ENCODE results near the gene WNK1. TPM values are rescaled to one million over a fixed set of nuclear protein-coding genes. Genes with fewer than 3 reads are reported as not detected.

WNK1 gene
- total RNA-seq, 4 donors from 2014 or later = 168 to 223 (median 204) TPM

DNA sequence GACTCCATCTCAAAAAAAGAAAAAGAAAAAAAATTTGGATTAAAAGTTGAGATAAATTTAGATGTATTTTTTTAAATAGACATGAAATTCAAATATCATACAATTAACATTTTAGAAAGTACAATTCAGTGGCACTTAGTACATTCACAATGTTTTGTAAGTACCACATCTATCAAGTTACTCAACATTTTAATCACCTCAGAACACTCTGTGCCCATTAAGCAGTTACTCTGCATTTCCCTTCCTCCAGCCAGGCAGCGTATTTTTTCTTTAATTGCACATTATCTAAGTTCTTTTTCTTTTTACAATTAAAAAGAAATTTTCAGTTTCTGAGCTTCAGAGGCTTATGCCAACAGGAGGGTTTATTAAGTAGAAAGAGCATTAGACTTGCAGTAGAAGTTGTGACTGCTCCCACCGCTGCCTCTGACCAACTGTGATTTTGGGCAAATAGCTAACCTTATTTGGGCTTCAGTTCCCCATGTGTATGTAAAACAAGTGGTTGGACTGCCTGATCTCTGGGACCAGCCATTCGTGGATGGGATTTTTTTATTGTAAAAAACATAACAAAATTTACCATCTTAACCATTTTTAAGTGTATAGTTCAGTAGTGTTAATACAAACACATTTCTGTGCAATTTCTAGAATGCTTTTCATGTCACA lies 65.7 kb downstream of the WNK1 start:
- DNase-seq (no peak), ATAC-seq (peak; percentile 69 to 89)
- Histone ChIP-seq H3K27me3 (no peaks in the 10 kb centered on the region), H3K4me3 (no peak overlapping the region), H3K9me3 (no peaks in the 10 kb centered on the region), H3K4me1 (peaks cover 31 to 45% of the 10 kb centered on the region in 2 donors), H3K27ac (peak overlapping the region; percentile 70 to 83 (median 78)), H3K36me3 (peaks cover 0 to 2% of the 10 kb centered on the region in 2 donors)
- intact Hi-C loops (cut with DNase I; ENCODE audit: low total_unique reads) (loop anchor here (2.0 to 5.0 kb wide), 2 partner anchors 39 to 51 kb away; no protein-coding TSS in a partner anchor), in situ Hi-C loops (cut with MboI; ENCODE audit: low sequenced_read_pairs in 4 of 4) (loop anchor here in 3 of 4 donors (10.0 kb wide), 3 partner anchors 63 to 243 kb away; partner anchors contain the start of gene WNK1 (in 1 of the 3))
- no peak for TF ChIP-seq POLR2A (IDR thresholded peaks at IDR 0.05)
- TF ChIP-seq, protein P1, sequence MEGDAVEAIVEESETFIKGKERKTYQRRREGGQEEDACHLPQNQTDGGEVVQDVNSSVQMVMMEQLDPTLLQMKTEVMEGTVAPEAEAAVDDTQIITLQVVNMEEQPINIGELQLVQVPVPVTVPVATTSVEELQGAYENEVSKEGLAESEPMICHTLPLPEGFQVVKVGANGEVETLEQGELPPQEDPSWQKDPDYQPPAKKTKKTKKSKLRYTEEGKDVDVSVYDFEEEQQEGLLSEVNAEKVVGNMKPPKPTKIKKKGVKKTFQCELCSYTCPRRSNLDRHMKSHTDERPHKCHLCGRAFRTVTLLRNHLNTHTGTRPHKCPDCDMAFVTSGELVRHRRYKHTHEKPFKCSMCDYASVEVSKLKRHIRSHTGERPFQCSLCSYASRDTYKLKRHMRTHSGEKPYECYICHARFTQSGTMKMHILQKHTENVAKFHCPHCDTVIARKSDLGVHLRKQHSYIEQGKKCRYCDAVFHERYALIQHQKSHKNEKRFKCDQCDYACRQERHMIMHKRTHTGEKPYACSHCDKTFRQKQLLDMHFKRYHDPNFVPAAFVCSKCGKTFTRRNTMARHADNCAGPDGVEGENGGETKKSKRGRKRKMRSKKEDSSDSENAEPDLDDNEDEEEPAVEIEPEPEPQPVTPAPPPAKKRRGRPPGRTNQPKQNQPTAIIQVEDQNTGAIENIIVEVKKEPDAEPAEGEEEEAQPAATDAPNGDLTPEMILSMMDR (IDR thresholded peaks at IDR 0.05 in 4 of 5, conservative IDR thresholded peaks at IDR 0.05 in 1 of 5) = no peak

DNA sequence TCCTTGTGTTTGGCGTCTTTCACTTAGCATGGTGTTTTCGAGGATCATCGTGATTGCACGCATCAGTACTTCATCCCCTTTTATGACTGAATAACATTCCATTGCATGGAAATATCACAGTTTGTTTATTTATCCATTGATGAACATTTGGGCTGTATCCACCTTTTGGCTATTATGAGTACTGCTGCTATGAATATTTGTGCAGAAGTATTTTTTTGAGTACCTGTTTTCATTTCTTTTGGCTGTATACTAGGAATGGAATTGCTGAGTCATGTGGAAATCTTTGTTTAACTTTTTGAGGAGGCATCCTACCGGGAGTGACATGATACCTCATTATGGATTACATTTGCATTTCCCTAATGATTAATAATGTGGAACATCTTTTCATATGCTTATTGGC lies 66.4 kb downstream of the WNK1 start:
- Histone ChIP-seq H3K4me1 (peaks cover 28 to 45% of the 10 kb centered on the region in 2 donors), H3K36me3 (peaks cover 0 to 7% of the 10 kb centered on the region in 2 donors), H3K4me3 (no peak overlapping the region), H3K9me3 (no peaks in the 10 kb centered on the region), H3K27ac (peak overlapping the region; percentile 70 to 83 (median 78)), H3K27me3 (no peaks in the 10 kb centered on the region)
- in situ Hi-C loops (cut with MboI; ENCODE audit: low sequenced_read_pairs in 4 of 4) = loop anchor here in 3 of 4 donors (10.0 kb wide), 3 partner anchors 64 to 244 kb away; partner anchors contain the start of gene WNK1 (in 1 of the 3)
- DNase-seq (no peak), ATAC-seq (no peak)
- intact Hi-C loops (cut with DNase I; ENCODE audit: low total_unique reads) = loop anchor here (5.0 kb wide), 1 partner anchor 39 kb away; no protein-coding TSS in a partner anchor
- TF ChIP-seq, protein P1 (IDR thresholded peaks at IDR 0.05 in 4 of 5, conservative IDR thresholded peaks at IDR 0.05 in 1 of 5) = peak in 2 of 5 experiments; percentile 22 to 35
- no peak for TF ChIP-seq POLR2A (IDR thresholded peaks at IDR 0.05)

DNA sequence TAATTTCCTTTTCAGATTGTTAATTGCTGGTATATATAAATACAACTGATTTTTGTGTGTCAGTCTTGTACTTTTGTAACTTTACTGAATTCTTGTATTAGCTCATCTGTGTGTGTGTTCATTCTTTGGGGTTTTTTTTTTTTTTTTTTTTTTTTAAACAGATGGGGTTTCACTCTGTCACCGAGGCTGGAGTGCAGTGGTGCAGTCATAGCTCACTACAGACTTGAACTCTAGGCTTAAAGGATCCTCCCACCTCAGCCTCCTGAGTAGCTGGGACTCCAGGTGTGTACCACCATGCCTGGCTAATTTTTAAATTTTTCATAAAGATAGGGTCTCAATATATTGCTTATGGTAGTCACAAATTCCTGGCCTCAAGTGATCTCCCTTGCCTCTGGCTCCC lies 68.0 kb downstream of the WNK1 start:
- H3K27ac ChIP-seq = peak overlapping the region; percentile 70 to 83 (median 78)
- in situ Hi-C loops (cut with MboI; ENCODE audit: low sequenced_read_pairs in 4 of 4) = loop anchor here in 1 of 4 donors (5.0 kb wide), 1 partner anchor 127 kb away; the partner anchor contains the start of gene RAD52

DNA sequence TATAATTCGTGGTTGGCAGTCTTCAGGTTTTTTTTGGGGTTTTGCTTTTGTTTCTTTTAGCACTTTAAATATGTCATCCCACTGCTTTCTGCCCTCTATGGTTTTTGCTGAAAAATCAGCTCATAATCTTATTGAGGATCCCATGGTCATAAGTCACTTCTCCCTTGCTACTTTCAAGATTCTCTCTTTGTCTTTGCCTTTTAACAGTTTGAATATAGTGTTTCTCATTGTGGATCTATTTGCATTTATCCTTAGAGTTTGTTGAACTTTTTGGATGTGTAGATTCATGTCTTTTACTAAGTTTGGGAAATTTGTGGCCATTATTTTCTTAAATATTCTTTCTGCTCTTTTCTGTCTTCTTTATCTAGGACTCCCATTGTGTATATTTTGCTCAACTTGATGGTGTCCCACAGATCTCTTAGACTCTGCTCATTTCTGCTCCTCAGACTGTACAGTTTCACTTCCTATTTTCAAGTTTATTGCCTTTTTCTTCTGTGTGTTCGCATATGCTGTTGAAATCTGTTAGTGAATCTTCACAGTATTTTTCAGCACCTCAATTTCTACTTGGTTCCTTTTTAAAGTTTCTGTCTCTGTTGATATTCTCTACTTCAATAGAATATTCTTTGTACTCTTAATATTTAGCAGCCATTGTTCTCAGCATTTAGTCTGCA lies 70.8 kb downstream of the WNK1 start:
- Histone ChIP-seq H3K36me3 (peaks cover 0 to 14% of the 10 kb centered on the region in 2 donors), H3K27ac (peak overlapping the region in 1 of 4 donors; percentile 3), H3K9me3 (no peaks in the 10 kb centered on the region), H3K4me1 (peaks cover 10 to 44% of the 10 kb centered on the region in 2 donors), H3K27me3 (no peaks in the 10 kb centered on the region), H3K4me3 (no peak overlapping the region)
- in situ Hi-C loops (cut with MboI; ENCODE audit: low sequenced_read_pairs in 4 of 4) (loop anchor here in 1 of 4 donors (5.0 kb wide), 1 partner anchor 124 kb away; the partner anchor contains the start of gene RAD52), intact Hi-C loops (cut with DNase I; ENCODE audit: low total_unique reads) (no loop called here)
- no peak for TF ChIP-seq POLR2A (IDR thresholded peaks at IDR 0.05)
- TF ChIP-seq, protein P1 (IDR thresholded peaks at IDR 0.05 in 4 of 5, conservative IDR thresholded peaks at IDR 0.05 in 1 of 5) = no peak
- DNase-seq = no peak
- no peak for ATAC-seq

More for the DNA sequence above, 68.0 kb downstream of the WNK1 start:
- DNase-seq = no peak
- no peak overlapping the region for H3K4me3 ChIP-seq
- intact Hi-C loops (cut with DNase I; ENCODE audit: low total_unique reads) = no loop called here
- no peaks in the 10 kb centered on the region for H3K9me3 ChIP-seq
- no peak for TF ChIP-seq POLR2A (IDR thresholded peaks at IDR 0.05)
- TF ChIP-seq, protein P1 (IDR thresholded peaks at IDR 0.05 in 4 of 5, conservative IDR thresholded peaks at IDR 0.05 in 1 of 5) = no peak
- H3K36me3 ChIP-seq = peaks cover 0 to 7% of the 10 kb centered on the region in 2 donors
- no peak for ATAC-seq
- no peaks in the 10 kb centered on the region for H3K27me3 ChIP-seq
- H3K4me1 ChIP-seq = peaks cover 25 to 48% of the 10 kb centered on the region in 2 donors

All from gastrocnemius medialis (tissue), 4 donors.